ENCODE data around the gene DIPK2B. TPM values are rescaled to one million over a fixed set of nuclear protein-coding genes. Genes with fewer than 3 reads are reported as not detected.

The DIPK2B gene
- total RNA-seq, 1 donor from 2014 or later = 27.7 TPM

DNA sequence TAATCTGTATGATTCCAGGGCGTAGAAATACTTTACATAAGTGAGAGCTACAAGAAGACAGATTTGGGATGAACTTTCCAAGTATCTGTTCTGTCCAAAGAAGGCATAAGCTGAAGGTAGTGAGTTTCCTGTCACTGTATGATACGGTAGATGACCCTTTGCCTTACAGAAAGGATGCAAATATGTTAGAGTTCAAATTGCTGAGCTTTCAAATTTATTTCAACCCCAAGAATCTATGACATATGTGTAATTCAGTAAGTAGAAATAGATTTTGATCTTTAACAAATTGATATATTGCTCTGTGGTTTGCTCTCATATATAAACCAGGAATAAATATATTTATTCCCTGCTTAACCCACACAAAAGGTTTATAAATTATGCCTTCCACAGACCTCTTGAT lies 16.5 kb downstream of the DIPK2B start:
- DNase-seq (no peak), ATAC-seq (no peak)
- Histone ChIP-seq H3K27ac (no peak overlapping the region), H3K36me3 (no peaks in the 10 kb centered on the region), H3K9me3 (no peaks in the 10 kb centered on the region), H3K27me3 (no peaks in the 10 kb centered on the region), H3K4me1 (no peaks in the 10 kb centered on the region), H3K4me3 (no peak overlapping the region)
- intact Hi-C loops (cut with DNase I) = no loop called here
- TF ChIP-seq, protein P1, sequence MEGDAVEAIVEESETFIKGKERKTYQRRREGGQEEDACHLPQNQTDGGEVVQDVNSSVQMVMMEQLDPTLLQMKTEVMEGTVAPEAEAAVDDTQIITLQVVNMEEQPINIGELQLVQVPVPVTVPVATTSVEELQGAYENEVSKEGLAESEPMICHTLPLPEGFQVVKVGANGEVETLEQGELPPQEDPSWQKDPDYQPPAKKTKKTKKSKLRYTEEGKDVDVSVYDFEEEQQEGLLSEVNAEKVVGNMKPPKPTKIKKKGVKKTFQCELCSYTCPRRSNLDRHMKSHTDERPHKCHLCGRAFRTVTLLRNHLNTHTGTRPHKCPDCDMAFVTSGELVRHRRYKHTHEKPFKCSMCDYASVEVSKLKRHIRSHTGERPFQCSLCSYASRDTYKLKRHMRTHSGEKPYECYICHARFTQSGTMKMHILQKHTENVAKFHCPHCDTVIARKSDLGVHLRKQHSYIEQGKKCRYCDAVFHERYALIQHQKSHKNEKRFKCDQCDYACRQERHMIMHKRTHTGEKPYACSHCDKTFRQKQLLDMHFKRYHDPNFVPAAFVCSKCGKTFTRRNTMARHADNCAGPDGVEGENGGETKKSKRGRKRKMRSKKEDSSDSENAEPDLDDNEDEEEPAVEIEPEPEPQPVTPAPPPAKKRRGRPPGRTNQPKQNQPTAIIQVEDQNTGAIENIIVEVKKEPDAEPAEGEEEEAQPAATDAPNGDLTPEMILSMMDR (IDR thresholded peaks at IDR 0.05) = no peak

DNA sequence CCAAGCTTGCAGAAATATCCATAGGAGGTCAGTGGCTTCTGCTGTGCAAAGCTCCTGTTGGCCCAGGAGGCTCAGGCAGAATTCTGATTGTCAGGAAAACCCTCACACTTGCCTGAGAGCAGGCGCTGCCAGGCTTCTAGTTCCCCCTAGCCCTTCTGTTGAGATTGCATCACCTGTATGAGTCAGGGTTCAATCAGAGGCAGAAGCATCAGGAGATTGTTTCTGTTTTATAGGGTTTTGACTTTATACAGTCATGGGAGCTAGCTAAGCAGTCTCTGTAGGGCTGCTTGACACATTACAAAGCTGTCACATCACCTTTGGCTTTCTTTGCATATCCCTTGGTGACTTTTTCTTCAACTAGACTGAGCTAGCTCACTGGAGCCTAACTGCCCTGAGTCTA lies 27.8 kb downstream of the DIPK2B start:
- no peak overlapping the region for H3K27ac ChIP-seq
- peak; percentile 66 for ATAC-seq
- H3K27me3 ChIP-seq = no peaks in the 10 kb centered on the region
- intact Hi-C loops (cut with DNase I) = no loop called here
- H3K9me3 ChIP-seq = no peaks in the 10 kb centered on the region
- TF ChIP-seq, protein P1 (IDR thresholded peaks at IDR 0.05) = no peak
- no peak overlapping the region for H3K4me3 ChIP-seq
- H3K36me3 ChIP-seq = no peaks in the 10 kb centered on the region
- no peak for DNase-seq
- no peaks in the 10 kb centered on the region for H3K4me1 ChIP-seq

DNA sequence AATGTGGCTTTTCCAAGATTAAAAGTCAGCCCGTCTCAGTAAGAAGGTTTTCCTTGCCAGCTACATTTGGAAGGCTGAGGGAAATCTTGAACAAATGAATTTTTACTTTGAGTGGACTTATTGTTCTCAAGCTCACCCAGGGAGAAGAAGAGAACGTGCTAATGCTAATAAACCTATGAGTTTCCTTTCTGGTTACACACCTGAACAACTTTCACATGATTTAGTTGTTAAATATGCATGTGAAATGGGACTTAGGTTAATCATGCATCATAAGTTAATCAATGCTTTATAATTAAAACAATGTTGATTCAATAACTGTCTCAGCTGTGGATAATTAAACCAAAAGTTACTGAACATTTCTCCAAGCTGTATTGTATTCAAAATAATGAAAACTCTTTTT lies 33.9 kb downstream of the DIPK2B start:
- Histone ChIP-seq H3K4me3 (no peak overlapping the region), H3K27me3 (no peaks in the 10 kb centered on the region), H3K9me3 (no peaks in the 10 kb centered on the region), H3K27ac (no peak overlapping the region), H3K36me3 (no peaks in the 10 kb centered on the region), H3K4me1 (no peaks in the 10 kb centered on the region)
- DNase-seq (no peak), ATAC-seq (no peak)
- intact Hi-C loops (cut with DNase I) = no loop called here
- TF ChIP-seq, protein P1 (IDR thresholded peaks at IDR 0.05) = no peak

DNA sequence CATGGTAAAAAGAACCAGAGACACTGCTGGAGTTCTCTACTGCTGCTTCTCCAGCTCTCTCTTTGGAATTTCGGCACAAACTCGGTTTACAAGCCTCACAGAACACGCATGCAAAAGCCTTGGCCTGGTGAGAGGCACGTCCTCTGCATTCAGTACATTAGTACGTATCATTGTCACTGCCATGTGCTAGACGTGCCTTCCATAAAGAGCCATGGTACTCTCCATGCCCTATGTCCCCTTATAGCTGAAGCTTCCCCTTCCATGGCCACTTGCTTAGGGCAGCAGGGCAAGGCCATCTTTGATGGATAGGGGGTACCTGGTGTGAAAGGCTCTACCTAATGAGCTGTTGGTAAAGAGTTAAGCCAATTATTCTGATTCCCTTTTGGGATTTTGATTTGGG lies 35.0 kb downstream of the DIPK2B start:
- TF ChIP-seq, protein P1 (IDR thresholded peaks at IDR 0.05) = no peak

DNA sequence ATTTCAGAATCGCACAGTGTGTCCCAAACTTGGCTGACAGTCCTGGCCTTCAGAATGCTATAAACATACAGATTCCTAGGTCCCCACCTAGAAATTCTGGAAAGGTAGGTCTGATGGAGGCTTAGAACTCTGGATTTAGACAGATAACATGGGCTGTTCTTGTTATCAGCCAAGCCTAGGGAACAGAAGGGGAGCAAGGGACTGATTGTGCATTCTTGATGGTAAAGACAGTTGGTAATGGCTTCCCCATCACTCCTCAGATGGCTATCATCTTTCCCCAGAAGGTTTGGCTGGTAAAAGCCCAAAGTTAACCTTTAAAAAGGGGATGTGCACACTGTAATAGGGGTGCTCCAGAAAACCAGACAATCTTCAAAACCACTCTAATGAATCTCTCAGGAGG lies 35.7 kb downstream of the DIPK2B start:
- Histone ChIP-seq H3K27me3 (no peaks in the 10 kb centered on the region), H3K4me3 (no peak overlapping the region), H3K4me1 (no peaks in the 10 kb centered on the region), H3K27ac (no peak overlapping the region), H3K9me3 (no peaks in the 10 kb centered on the region), H3K36me3 (no peaks in the 10 kb centered on the region)
- TF ChIP-seq, protein P1 (IDR thresholded peaks at IDR 0.05) = no peak
- intact Hi-C loops (cut with DNase I) = no loop called here
- DNase-seq (no peak), ATAC-seq (no peak)

More for the DNA sequence above, 35.0 kb downstream of the DIPK2B start:
- ATAC-seq (no peak), DNase-seq (no peak)
- no peaks in the 10 kb centered on the region for H3K27me3 ChIP-seq
- H3K36me3 ChIP-seq = no peaks in the 10 kb centered on the region
- intact Hi-C loops (cut with DNase I) = no loop called here
- H3K4me1 ChIP-seq = no peaks in the 10 kb centered on the region
- no peak overlapping the region for H3K27ac ChIP-seq
- no peak overlapping the region for H3K4me3 ChIP-seq
- no peaks in the 10 kb centered on the region for H3K9me3 ChIP-seq

DNA sequence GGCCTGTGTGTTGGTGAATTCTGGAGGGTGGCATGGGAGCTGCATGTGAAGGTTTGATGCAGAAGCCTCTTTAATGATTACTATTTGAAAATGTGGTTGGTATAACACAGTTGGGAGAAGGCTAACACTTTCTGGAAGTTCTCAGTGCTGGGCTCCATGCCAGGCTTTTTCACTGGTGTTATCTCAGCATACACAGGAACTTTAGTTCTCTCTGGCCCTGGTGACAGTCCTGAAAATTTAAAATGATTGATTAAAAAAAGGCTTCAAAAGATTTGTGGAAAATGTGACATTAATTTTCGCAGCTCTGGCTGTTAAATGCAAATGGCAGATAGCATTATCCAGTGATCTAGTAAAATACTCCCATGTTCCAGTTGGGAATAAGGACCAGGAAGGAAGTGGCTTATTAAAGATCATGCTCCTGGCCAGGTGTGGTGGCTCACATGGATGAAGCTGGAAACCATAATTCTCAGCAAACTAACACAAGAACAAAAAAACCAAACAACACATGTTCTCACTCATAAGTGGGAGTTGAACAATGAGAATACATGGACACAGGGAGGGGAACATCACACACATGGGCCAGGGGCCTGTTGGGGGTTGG lies 36.6 kb downstream of the DIPK2B start:
- Histone ChIP-seq H3K27me3 (no peaks in the 10 kb centered on the region), H3K36me3 (no peaks in the 10 kb centered on the region), H3K27ac (no peak overlapping the region), H3K9me3 (no peaks in the 10 kb centered on the region), H3K4me1 (no peaks in the 10 kb centered on the region), H3K4me3 (no peak overlapping the region)
- TF ChIP-seq, protein P1 (IDR thresholded peaks at IDR 0.05) = no peak
- ATAC-seq (no peak), DNase-seq (no peak)
- intact Hi-C loops (cut with DNase I) = no loop called here

Data from upper lobe of right lung (tissue), 1 donor.